ENCODE measurements around the gene UNC93A. TPM values are rescaled to one million over a fixed set of nuclear protein-coding genes. Genes with fewer than 3 reads are reported as not detected.
"Not testable (repeated sequence)": the region's sequence is repeated elsewhere in the genome, so short reads cannot be mapped to it uniquely, and the experiment has no call there.

UNC93A gene
- total and polyA plus RNA-seq, 7 experiments from 2014 or later, result not detected

DNA sequence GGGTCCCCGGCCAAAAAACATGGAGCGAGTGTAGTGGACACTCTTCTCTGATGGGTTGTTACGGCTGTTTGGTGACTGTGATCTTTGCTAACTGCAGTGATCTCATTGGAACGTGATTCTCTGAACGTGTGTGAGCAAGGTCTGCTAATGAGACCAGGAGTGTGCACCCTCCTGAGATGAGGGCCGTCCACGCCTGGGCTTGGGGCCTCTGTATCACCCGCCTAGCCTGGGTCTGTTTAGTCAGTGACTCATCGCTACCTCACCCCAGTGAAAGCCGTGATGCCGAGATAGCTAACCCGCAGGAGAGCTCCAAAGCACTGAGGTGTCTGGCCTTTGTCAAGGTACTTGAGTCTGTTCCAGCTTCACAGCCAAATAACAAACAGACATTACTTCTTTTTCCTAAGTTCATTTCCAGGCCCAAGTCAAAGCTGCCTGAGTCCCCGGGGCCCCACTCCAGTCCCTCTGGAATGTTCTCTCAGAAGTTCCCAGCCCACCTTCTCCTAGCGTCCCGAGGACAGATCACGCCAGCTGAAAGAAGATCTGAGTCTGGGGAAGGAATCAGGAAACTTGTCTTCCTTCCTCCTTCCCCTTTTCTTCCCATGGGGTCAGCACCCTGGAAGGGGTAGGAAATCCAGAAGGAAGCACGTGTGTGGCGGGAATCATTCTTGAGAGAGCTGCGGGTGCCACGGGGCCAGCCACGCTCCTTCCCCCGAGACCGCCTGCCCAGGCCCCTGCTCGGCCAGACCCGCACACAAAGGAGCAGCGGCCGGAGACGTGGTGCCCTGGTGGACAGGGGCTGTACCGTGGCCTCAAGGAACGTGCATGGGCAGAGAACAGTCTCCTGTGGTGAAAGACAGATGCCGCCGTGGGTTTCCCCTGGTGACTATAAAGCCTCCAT lies 29.0 kb downstream of the UNC93A start:
- H3K9me3 ChIP-seq (ENCODE audit: control insufficient read depth in 2 of 3, low read length in 3 of 3); intact Hi-C loops (cut with micrococcal nuclease); H3K9me3 Mint-ChIP-seq; H3K4me1 ChIP-seq (ENCODE audit: control insufficient read depth in 2 of 2, insufficient read depth in 2 of 2, low read length in 2 of 2); H3K36me3 Mint-ChIP-seq; ATAC-seq; POLR2A ChIA-PET; H3K27ac ChIP-seq (ENCODE audit: low read depth, low read length); H3K27me3 ChIP-seq (ENCODE audit: control insufficient read depth in 2 of 2, insufficient read depth in 2 of 2, low read length in 2 of 2); H3K4me3 Mint-ChIP-seq; CTCF ChIA-PET; H3K36me3 ChIP-seq (ENCODE audit: control insufficient read depth in 2 of 3, insufficient read depth in 3 of 3, low read length in 3 of 3); H3K27ac Mint-ChIP-seq; H3K4me1 Mint-ChIP-seq; DNase-seq; H3K4me3 ChIP-seq (ENCODE audit: low read length): not testable (repeated sequence)
- peaks cover 0 to 18% (median 11%) of the 10 kb centered on the region in 5 donors for H3K27me3 Mint-ChIP-seq

- not testable (repeated sequence) for H3K36me3 Mint-ChIP-seq
These were observed 29.6 kb downstream of the UNC93A start for GRCh38 chr6:167320754-167321056.

DNA sequence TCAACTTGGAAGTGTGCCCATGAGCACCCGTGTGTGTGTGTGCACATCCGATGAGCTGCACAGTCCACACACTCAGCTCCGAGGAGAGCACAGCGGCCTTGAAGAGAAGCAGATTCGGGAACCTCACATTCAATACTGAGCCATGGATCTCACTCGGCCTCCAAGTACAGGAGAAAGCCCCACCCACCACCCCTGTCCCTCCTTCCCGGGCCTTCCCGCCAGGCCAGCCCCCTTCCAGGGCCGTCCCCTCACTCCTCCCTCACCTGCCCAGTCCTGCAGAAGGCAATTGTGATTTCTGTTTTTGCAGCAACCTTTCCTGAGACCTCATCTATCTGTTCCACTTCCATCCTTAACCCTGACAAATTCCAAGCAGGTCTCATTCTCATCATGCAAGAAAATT lies 30.1 kb downstream of the UNC93A start:
- POLR2A ChIA-PET; H3K4me1 ChIP-seq (ENCODE audit: control insufficient read depth in 2 of 2, insufficient read depth in 2 of 2, low read length in 2 of 2): not testable (repeated sequence)

More at GRCh38 chr6:167320754-167321056, 29.6 kb downstream of the UNC93A start:
- H3K4me3 ChIP-seq (ENCODE audit: low read length); CTCF ChIA-PET; H3K9me3 Mint-ChIP-seq; H3K36me3 ChIP-seq (ENCODE audit: control insufficient read depth in 2 of 3, insufficient read depth in 3 of 3, low read length in 3 of 3); ATAC-seq; POLR2A ChIA-PET; H3K9me3 ChIP-seq (ENCODE audit: control insufficient read depth in 2 of 3, low read length in 3 of 3); H3K4me3 Mint-ChIP-seq; DNase-seq; H3K27ac ChIP-seq (ENCODE audit: low read depth, low read length); H3K4me1 ChIP-seq (ENCODE audit: control insufficient read depth in 2 of 2, insufficient read depth in 2 of 2, low read length in 2 of 2); H3K4me1 Mint-ChIP-seq; H3K27ac Mint-ChIP-seq; H3K27me3 ChIP-seq (ENCODE audit: control insufficient read depth in 2 of 2, insufficient read depth in 2 of 2, low read length in 2 of 2); intact Hi-C loops (cut with micrococcal nuclease): not testable (repeated sequence)
- peaks cover 0 to 18% (median 14%) of the 10 kb centered on the region in 5 donors for H3K27me3 Mint-ChIP-seq

DNA sequence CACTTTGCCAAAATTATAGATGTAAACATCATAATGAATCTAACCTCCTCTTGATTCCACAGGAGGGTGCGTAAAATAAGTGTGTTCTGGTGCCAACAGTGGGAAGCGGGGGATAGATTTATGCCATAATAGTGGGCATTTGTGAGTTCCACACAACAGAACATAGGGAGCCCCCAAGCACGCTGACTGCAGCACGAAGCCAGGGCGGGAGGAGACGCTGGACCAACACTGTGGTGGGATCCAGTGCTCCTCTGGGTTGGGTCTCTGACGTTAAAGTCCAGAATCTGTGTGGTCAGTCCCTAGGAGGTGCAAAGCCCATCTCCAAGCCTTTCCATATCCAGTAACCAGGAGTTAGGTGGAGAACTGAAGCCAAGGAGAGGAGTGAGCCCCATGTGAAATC lies 32.0 kb downstream of the UNC93A start:
- ChIA-PET CTCF (no interaction called here), POLR2A (no interaction called here)
- Mint-ChIP-seq H3K27me3 (peaks cover 4 to 9% (median 8%) of the 10 kb centered on the region in 5 donors), H3K9me3 (no peaks in the 10 kb centered on the region), H3K36me3 (no peaks in the 10 kb centered on the region), H3K4me3 (no peak overlapping the region), H3K4me1 (peaks cover 0 to 5% (median 0%) of the 10 kb centered on the region in 7 donors), H3K27ac (no peak overlapping the region)
- DNase-seq (no peak), ATAC-seq (no peak)
- H3K36me3 ChIP-seq (ENCODE audit: control insufficient read depth in 2 of 3, insufficient read depth in 3 of 3, low read length in 3 of 3), result no peaks in the 10 kb centered on the region
- intact Hi-C loops (cut with micrococcal nuclease), result no loop called here
- H3K27me3 ChIP-seq (ENCODE audit: control insufficient read depth in 2 of 2, insufficient read depth in 2 of 2, low read length in 2 of 2), result no peaks in the 10 kb centered on the region
- H3K4me3 ChIP-seq (ENCODE audit: low read length), result no peak overlapping the region
- H3K27ac ChIP-seq (ENCODE audit: low read depth, low read length), result no peak overlapping the region
- no peaks in the 10 kb centered on the region for H3K4me1 ChIP-seq (ENCODE audit: control insufficient read depth in 2 of 2, insufficient read depth in 2 of 2, low read length in 2 of 2)
- H3K9me3 ChIP-seq (ENCODE audit: control insufficient read depth in 2 of 3, low read length in 3 of 3), result no peaks in the 10 kb centered on the region

More for the DNA sequence above, 30.1 kb downstream of the UNC93A start:
- DNase-seq; CTCF ChIA-PET; H3K4me1 Mint-ChIP-seq; H3K36me3 ChIP-seq (ENCODE audit: control insufficient read depth in 2 of 3, insufficient read depth in 3 of 3, low read length in 3 of 3); ATAC-seq; H3K4me3 Mint-ChIP-seq; H3K4me3 ChIP-seq (ENCODE audit: low read length); H3K27ac Mint-ChIP-seq; H3K27ac ChIP-seq (ENCODE audit: low read depth, low read length); H3K27me3 ChIP-seq (ENCODE audit: control insufficient read depth in 2 of 2, insufficient read depth in 2 of 2, low read length in 2 of 2); intact Hi-C loops (cut with micrococcal nuclease); H3K9me3 ChIP-seq (ENCODE audit: control insufficient read depth in 2 of 3, low read length in 3 of 3); H3K36me3 Mint-ChIP-seq; H3K9me3 Mint-ChIP-seq: not testable (repeated sequence)
- H3K27me3 Mint-ChIP-seq, result peaks cover 0 to 18% (median 14%) of the 10 kb centered on the region in 5 donors

- CTCF ChIA-PET, result no interaction called here
- Histone ChIP-seq H3K4me3 (ENCODE audit: low read length) (no peak overlapping the region), H3K9me3 (ENCODE audit: control insufficient read depth in 2 of 3, low read length in 3 of 3) (no peaks in the 10 kb centered on the region), H3K4me1 (ENCODE audit: control insufficient read depth in 2 of 2, insufficient read depth in 2 of 2, low read length in 2 of 2) (no peaks in the 10 kb centered on the region), H3K27me3 (ENCODE audit: control insufficient read depth in 2 of 2, insufficient read depth in 2 of 2, low read length in 2 of 2) (no peaks in the 10 kb centered on the region), H3K36me3 (ENCODE audit: control insufficient read depth in 2 of 3, insufficient read depth in 3 of 3, low read length in 3 of 3) (no peaks in the 10 kb centered on the region), H3K27ac (ENCODE audit: low read depth, low read length) (no peak overlapping the region)
- Mint-ChIP-seq H3K27ac (no peak overlapping the region), H3K9me3 (no peaks in the 10 kb centered on the region), H3K4me1 (peaks cover 0 to 5% (median 0%) of the 10 kb centered on the region in 7 donors), H3K36me3 (no peaks in the 10 kb centered on the region), H3K4me3 (no peak overlapping the region), H3K27me3 (peaks cover 4 to 5% (median 4%) of the 10 kb centered on the region in 5 donors)
- ATAC-seq, result no peak
- no peak for DNase-seq
- POLR2A ChIA-PET, result no interaction called here
- intact Hi-C loops (cut with micrococcal nuclease), result no loop called here
These were observed 33.0 kb downstream of the UNC93A start for GRCh38 chr6:167324111-167324510.

GRCh38 chr6:167325766-167326165 lies 34.7 kb downstream of the UNC93A start:
- no peaks in the 10 kb centered on the region for H3K27me3 ChIP-seq (ENCODE audit: control insufficient read depth in 2 of 2, insufficient read depth in 2 of 2, low read length in 2 of 2)
- H3K27ac ChIP-seq (ENCODE audit: low read depth, low read length), result no peak overlapping the region
- no peaks in the 10 kb centered on the region for H3K9me3 Mint-ChIP-seq
- ATAC-seq (no peak), DNase-seq (no peak)
- H3K27ac Mint-ChIP-seq, result no peak overlapping the region
- H3K27me3 Mint-ChIP-seq, result peaks cover 4 to 11% (median 5%) of the 10 kb centered on the region in 5 donors
- no peak overlapping the region for H3K4me3 Mint-ChIP-seq
- H3K4me3 ChIP-seq (ENCODE audit: low read length), result no peak overlapping the region
- intact Hi-C loops (cut with micrococcal nuclease), result no loop called here
- CTCF ChIA-PET, result no interaction called here
- H3K36me3 ChIP-seq (ENCODE audit: control insufficient read depth in 2 of 3, insufficient read depth in 3 of 3, low read length in 3 of 3), result no peaks in the 10 kb centered on the region
- no peaks in the 10 kb centered on the region for H3K4me1 ChIP-seq (ENCODE audit: control insufficient read depth in 2 of 2, insufficient read depth in 2 of 2, low read length in 2 of 2)
- no peaks in the 10 kb centered on the region for H3K36me3 Mint-ChIP-seq
- H3K4me1 Mint-ChIP-seq, result peaks cover 0 to 5% (median 0%) of the 10 kb centered on the region in 7 donors
- H3K9me3 ChIP-seq (ENCODE audit: control insufficient read depth in 2 of 3, low read length in 3 of 3), result no peaks in the 10 kb centered on the region
- POLR2A ChIA-PET, result no interaction called here

- no peak overlapping the region for H3K4me3 Mint-ChIP-seq
- H3K4me1 ChIP-seq (ENCODE audit: control insufficient read depth in 2 of 2, insufficient read depth in 2 of 2, low read length in 2 of 2), result no peaks in the 10 kb centered on the region
- H3K36me3 Mint-ChIP-seq, result no peaks in the 10 kb centered on the region
- H3K4me3 ChIP-seq (ENCODE audit: low read length), result no peak overlapping the region
- ATAC-seq, result no peak
- H3K27ac Mint-ChIP-seq, result no peak overlapping the region
- no peaks in the 10 kb centered on the region for H3K9me3 ChIP-seq (ENCODE audit: control insufficient read depth in 2 of 3, low read length in 3 of 3)
- no peaks in the 10 kb centered on the region for H3K9me3 Mint-ChIP-seq
- H3K27ac ChIP-seq (ENCODE audit: low read depth, low read length), result no peak overlapping the region
- POLR2A ChIA-PET, result no interaction called here
- H3K27me3 ChIP-seq (ENCODE audit: control insufficient read depth in 2 of 2, insufficient read depth in 2 of 2, low read length in 2 of 2), result no peaks in the 10 kb centered on the region
- intact Hi-C loops (cut with micrococcal nuclease), result no loop called here
- H3K27me3 Mint-ChIP-seq, result peaks cover 4 to 11% (median 7%) of the 10 kb centered on the region in 5 donors
- DNase-seq, result no peak
- no peaks in the 10 kb centered on the region for H3K36me3 ChIP-seq (ENCODE audit: control insufficient read depth in 2 of 3, insufficient read depth in 3 of 3, low read length in 3 of 3)
- CTCF ChIA-PET, result no interaction called here
- peaks cover 0 to 3% (median 0%) of the 10 kb centered on the region in 7 donors for H3K4me1 Mint-ChIP-seq
These were observed 36.3 kb downstream of the UNC93A start for GRCh38 chr6:167327391-167327790.
